GM18520 (cell line): ENCODE measurements around the gene TRABD.

Source experiments
- ATAC-seq: cut with Tn5 transposase; IDR thresholded peaks from one replicate; pipeline ENCODE4 v1.9.1; 2021; ENCODE audit not compliant: unreplicated experiment

Gene TRABD

DNA sequence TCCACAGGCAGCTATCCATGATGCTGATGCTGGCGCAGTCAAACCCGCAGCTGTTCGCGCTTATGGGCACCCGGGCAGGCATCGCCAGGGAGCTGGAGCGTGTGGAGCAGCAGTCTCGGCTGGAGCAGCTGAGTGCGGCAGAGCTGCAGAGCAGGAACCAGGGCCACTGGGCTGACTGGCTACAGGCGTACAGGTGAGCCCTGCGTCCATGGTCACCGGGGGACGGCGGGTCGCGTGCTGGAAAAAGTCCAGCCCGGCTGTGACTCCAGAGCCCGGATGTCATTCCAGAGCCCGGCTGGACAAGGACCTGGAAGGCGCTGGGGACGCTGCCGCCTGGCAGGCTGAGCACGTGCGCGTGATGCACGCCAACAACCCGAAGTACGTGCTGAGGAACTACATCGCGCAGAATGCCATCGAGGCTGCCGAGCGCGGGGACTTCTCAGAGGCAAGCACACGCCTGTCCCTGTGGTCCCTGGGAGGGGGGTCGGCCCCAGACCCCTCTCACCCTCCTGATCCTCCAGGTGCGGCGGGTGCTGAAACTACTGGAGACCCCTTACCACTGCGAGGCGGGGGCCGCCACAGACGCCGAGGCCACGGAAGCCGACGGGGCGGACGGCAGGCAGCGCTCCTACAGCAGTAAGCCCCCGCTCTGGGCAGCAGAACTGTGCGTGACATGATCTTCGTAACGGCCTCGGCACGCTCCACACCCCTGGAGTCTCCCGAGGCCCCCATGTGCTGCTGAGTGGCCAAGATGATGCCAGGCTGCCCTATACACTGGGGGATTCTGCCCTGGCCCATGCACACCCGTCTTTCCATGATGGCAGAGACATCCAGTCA is 31.2 kb downstream of the TRABD start:
- no peak for ATAC-seq

DNA sequence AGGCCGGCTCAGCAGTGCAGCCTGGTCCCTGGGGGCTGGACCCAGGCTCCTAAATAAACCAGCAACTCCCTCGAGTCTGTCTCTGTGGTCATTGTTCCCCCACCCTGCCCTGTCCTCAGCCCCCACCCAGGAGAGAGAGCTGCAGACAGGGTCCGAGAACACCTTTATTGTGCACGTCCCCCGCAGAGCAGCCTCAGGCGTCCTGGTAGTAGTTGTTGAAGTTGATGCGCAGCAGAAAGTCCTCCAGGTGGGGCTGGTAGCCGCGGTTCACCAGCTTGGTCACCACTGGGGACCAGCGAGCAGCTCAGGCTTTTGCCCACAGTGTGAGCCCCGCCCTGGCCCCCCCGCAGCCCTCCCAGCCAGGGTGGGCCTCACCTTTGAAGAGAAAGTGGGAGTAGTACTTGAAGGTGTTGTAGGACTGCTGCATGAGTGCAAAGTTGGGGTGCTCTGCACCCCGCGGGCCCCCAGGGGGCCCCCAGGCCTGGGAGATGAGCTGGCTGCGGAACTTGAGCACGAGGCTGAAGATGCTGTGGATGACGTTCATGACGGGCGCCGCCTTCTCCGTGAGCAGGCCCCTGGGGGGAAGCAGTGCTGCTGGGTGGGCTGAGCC is 31.9 kb downstream of the TRABD start:
- ATAC-seq = no peak

DNA sequence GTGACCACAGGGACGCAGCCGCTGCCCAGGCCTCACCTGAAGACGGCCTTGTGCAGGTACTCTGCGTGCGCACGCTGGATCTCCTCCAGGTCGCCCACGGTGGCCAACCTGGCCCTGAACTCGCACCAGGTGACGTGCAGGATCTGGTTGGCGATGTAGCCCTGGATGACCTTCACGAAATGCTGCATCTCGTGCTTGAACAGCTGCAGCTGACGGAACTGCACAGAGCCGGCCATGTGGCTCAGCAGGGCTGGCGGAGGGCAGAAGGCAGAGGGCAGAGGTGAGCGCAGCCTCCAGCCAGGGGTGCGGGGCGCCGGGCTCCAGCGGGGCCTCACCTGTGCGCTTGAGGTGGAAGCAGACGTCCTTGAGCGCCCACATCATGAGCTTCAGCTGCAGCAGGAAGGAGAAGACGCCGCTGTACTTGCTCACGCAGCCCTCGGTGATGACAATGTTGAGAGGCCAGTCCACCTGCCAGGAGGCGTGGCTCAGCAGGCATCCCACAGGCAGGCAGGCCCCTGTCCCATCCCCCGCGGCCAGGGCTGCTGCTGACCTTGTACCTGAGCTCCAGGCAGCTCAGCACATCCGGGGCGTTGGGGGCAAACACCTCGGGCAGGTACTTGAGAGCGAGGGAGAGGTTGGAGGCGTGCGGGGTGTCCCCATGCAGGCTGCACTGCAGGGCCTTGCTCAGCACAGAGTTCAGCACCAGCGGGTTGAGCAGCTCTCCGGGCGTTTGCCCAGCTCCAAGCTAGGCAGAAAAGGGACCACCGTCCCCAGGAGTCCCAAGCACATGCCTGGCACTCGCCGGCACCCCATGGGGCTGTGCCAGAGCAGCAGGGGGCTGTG is 32.7 kb downstream of the TRABD start:
- no peak for ATAC-seq

DNA sequence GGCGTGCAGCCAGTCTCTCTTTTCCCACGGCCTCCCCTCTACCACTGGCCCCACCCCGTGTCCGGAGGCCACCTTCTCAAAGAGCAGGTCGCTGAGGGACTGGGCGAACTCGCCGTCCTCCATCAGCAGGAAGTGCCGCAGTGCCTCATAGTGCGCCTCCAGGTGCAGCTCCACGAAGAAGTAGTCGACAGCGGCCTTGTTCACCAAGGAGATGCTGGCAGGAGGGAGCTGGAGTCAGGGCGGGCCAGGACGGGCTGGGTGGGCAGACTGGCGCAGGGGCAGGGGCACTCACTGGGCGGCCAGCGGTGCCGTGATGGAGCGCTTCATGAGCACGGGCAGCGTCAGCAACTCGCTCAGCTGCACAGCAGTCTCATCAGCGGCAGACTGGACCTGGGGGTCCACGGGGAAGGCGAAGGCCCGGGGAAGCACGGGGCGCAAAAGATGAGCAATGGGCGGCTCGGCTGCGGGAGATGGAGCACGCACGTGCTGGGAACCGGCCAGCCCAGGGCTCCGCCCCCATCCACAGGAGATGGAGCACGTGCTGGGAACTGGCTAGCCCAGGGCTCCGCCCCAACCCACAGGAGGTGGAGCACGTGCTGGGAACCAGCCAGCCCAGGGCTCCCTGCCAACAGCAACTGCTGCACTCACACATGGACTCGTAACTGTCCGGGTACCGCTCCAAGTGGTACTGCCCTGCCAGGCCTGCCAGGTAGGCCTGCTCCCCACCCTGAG is 33.4 kb downstream of the TRABD start:
- ATAC-seq = no peak

DNA sequence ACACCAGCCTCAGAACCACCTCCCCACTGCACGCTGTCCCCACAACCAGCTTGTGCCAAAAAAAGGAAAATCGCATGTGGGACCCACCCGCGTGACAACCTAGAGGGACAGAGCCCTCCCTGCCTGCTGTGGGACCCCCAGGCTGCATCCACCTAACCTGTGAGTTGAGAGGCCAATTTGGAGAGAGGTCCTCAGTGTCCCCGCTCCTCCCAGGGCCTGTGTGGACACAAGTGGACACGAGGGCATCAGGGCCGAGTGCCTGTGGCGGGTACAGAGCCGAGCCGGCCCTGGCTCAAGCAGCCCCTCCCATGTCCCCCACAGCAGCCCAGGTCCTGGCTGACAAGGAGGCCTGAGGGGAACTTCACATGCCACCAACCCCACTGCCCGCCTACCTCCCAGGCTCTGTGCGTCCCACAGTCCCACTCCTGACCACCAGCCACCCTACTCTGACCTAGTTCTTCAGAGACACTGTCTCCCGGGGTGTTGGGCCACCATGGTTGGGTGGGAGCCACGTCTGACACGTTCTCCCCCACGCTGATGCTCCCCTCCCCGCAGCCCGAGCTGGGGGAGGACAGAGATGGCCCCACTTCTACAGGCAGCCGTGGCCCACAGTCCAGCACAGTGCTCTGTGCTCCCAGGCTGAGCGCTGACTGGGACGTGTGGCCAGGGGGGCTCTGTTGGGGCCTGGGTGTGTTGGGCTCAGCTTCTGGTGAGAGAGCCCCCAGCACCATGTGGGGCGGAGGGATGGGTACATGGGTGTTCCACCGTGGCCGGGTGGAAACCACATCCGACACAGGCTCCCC is 34.3 kb downstream of the TRABD start:
- ATAC-seq = no peak

GRCh38 chr22:50220603-50221409 is 35.1 kb downstream of the TRABD start:
- no peak for ATAC-seq

DNA sequence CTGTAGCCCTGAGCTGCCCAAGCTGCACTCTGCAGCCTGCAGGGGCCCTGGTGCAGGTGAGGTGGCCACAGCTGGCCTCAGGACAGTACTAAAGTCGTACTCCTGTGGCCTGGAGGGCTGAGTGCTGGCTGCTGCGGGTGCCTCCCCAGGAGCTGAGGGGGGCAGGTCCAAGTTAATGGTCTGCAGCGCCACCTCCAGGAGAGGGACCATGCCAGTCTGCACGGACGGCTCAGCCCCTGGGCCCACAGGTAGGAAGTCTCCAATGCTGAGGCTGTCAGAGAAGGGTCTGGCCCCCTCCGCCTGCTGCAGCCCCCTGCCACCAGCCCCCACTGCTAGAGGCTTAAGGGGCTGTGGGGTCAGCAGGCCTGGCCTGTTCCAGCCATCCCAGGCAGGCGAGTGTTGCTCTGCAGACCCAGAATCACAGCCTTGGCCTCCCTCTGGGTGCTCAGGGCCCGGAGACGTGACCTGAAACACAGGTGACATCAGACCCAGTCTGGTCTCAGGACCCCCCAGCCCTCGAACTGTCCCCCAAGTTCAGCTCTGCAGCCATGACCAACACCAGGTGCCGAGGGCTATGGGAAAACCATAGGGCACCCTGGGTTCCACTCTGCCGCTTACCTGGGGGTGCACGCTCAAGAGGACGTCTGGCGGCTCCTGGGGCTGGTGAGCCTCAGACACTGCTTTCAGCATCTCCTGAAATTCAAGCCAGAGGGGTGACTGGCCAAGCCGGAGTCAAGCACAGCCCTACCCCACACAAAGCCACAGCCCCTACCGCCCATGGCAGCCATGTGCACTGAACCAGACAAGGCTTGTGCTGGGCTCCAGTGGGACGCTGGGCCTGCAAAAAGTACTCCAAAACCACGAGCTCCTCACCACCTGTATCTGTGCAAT is 35.9 kb downstream of the TRABD start:
- ATAC-seq = no peak

- no peak for ATAC-seq
Observed at GRCh38 chr22:50222508-50222907, 36.8 kb downstream of the TRABD start.

DNA sequence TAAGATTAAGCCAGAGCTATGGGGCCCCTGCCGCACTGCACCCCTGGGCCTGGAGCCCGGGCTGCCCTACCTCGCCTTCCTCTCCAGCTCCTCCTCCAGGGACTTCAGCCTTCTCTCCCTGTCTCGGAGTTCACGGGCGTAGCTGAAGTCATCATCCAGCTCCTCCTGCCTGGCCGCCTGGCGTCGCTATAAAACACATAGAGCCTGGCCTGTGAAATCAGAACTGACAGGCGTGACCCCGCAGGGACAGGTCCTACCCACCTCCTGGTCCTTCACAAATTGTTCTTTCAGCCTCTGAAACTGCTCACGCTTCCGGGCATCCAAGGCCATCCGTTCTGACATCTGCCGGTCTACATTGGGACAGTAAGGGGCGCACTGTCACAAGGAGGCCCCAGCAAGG is 38.4 kb downstream of the TRABD start:
- no peak for ATAC-seq

GRCh38 chr22:50225200-50225969 is 39.7 kb downstream of the TRABD start:
- ATAC-seq = no peak

DNA sequence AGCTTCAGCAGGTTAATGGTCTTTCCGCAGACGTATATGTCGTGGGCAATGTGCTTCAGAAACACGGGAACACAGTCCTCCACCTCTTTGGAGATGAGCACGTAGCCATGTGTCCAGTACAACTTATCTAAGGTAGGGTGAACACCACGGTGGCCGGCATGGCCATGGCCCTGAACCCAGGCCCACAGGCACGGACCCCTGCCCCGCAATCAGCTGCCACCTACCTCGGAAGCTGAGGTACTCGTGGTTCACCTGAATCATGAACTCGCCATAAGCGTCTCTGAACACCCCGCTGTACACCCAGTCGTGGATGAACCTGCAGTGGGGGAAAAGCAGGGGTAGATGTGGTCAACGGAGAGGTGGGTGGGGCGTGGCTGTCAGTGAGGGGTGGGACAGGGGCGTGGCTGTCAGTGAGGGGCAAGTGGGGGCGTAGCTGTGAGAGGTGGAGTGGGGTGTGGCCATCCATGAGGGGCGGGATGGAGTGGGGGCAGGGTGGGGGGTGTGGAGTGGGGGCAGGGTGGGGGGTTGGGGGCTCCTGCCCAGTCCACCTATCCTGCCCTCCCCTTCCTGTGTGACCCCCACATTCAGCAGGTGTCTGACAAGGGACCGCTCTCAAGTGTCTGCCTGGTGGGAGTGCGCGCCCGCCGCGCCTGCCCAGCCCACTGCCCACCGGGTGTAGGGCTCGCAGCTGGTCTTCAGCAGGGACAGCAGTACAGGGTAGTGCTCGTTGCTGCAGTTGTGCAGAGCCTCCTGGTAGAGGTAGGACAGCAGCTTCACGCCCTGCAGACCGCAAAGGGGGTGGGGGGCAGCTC is 40.6 kb downstream of the TRABD start:
- ATAC-seq = no peak

GRCh38 chr22:50226875-50227165 is 41.1 kb downstream of the TRABD start:
- no peak for ATAC-seq

- ATAC-seq = no peak
Observed at GRCh38 chr22:50227579-50228215, 42.0 kb downstream of the TRABD start.

DNA sequence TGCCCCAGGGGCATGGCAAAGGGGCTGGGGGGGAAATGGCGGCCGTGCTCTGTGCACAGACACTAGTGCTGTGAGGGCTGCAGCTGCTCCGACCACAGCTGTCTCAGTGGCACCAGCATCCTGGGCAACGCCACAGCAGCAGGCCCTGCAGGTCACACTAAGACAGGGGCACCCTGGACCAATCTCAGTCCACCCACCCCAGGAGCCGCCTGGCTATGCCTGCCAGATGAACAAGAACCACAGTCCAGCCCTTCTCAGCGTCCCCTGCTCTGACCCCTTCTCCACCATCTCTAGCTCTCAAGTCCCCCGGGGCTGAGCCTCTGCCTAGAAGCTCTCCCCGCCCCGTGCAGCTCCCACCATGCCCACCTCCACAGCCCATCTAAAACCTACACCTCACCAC is 42.7 kb downstream of the TRABD start:
- no peak for ATAC-seq

- no peak for ATAC-seq
Observed at GRCh38 chr22:50229370-50229769, 43.7 kb downstream of the TRABD start.

GRCh38 chr22:50232481-50233151 is 46.9 kb downstream of the TRABD start:
- no peak for ATAC-seq
